Stimulated activated naive CD8-positive, alpha-beta T cell treated with anti-CD3 and anti-CD28 coated beads, Interleukin-15, amount 100 ng/mL, for 72 hours (primary cell): Measurements from ENCODE around the gene MYO5B.
"Not testable (repeated sequence)": the region's sequence is repeated elsewhere in the genome, so short reads cannot be mapped to it uniquely, and the experiment has no call there.

Experiments used
- ATAC-seq: fragments of 150-1000 bp; cut with Tn5 transposase; 2 replicates; pipeline ENCODE4 v1.10.0; 2021; ENCODE audit warnings: mild to moderate bottlenecking, moderate library complexity
- DNase-seq, 2 donors: peaks; one replicate each; pipeline ENCODE4 v3.0.0; 2021 to 2022
- H3K27ac Mint-ChIP-seq, 2 donors: one replicate each; pipeline ENCODE4 v1.8.0; 2022; ENCODE audit warnings: mild to moderate bottlenecking in 2 of 2, mixed read lengths in 2 of 2, moderate library complexity in 2 of 2
- H3K27me3 Mint-ChIP-seq: one replicate; pipeline ENCODE4 v1.8.0; 2022; ENCODE audit warnings: mixed read lengths
- H3K4me1 Mint-ChIP-seq: one replicate; pipeline ENCODE4 v1.8.0; 2022; ENCODE audit warnings: mild to moderate bottlenecking, mixed read lengths
- H3K4me3 Mint-ChIP-seq, 2 donors: one replicate each; pipeline ENCODE4 v1.8.0; 2022; ENCODE audit warnings: mild to moderate bottlenecking in 2 of 2, mixed read lengths in 2 of 2, moderate library complexity in 1 of 2
- H3K9me3 Mint-ChIP-seq, 2 donors: one replicate each; pipeline ENCODE4 v1.8.0; 2022; ENCODE audit warnings: mixed read lengths in 2 of 2

MYO5B gene

GRCh38 chr18:49833814-49834213 lies 361.1 kb downstream of the MYO5B start:
- no peaks in the 10 kb centered on the region for H3K27me3 Mint-ChIP-seq

GRCh38 chr18:49832221-49832647 lies 362.7 kb downstream of the MYO5B start:
- no peak overlapping the region for H3K27ac Mint-ChIP-seq
- ATAC-seq (no peak), DNase-seq (no peak)
- no peak overlapping the region for H3K4me3 Mint-ChIP-seq
- H3K9me3 Mint-ChIP-seq, result peaks cover 17 to 22% of the 10 kb centered on the region in 2 donors
- no peaks in the 10 kb centered on the region for H3K27me3 Mint-ChIP-seq
- no peaks in the 10 kb centered on the region for H3K4me1 Mint-ChIP-seq

More at GRCh38 chr18:49833814-49834213, 361.1 kb downstream of the MYO5B start:
- ATAC-seq (no peak), DNase-seq (no peak)
- Mint-ChIP-seq H3K27ac (no peak overlapping the region), H3K9me3 (peaks cover 6 to 9% of the 10 kb centered on the region in 2 donors), H3K4me3 (no peak overlapping the region), H3K4me1 (no peaks in the 10 kb centered on the region)

- no peak overlapping the region for H3K4me3 Mint-ChIP-seq
- ATAC-seq (no peak), DNase-seq (no peak)
- H3K27me3 Mint-ChIP-seq, result no peaks in the 10 kb centered on the region
- H3K4me1 Mint-ChIP-seq, result peaks cover 1% of the 10 kb centered on the region
- H3K27ac Mint-ChIP-seq, result no peak overlapping the region
- peaks cover 27 to 29% of the 10 kb centered on the region in 2 donors for H3K9me3 Mint-ChIP-seq
Observed at GRCh38 chr18:49827996-49828395, 367.0 kb downstream of the MYO5B start.

- H3K27me3 Mint-ChIP-seq, result no peaks in the 10 kb centered on the region
- peak; percentile 86 for ATAC-seq
- peak; percentile 46 to 48 for DNase-seq
- H3K4me3 Mint-ChIP-seq, result peak overlapping the region; percentile 75 to 76
- peaks cover 62% of the 10 kb centered on the region for H3K4me1 Mint-ChIP-seq
- H3K9me3 Mint-ChIP-seq, result no peaks in the 10 kb centered on the region
- peak overlapping the region; percentile 83 to 91 for H3K27ac Mint-ChIP-seq
Observed at GRCh38 chr18:49819823-49820671, 374.9 kb downstream of the MYO5B start.

- H3K27me3 Mint-ChIP-seq, result no peaks in the 10 kb centered on the region
- peak overlapping the region; percentile 83 to 91 for H3K27ac Mint-ChIP-seq
Observed at GRCh38 chr18:49819071-49819662, 375.8 kb downstream of the MYO5B start.

GRCh38 chr18:49817947-49818346 lies 377.0 kb downstream of the MYO5B start:
- no peak overlapping the region for H3K27ac Mint-ChIP-seq
- H3K9me3 Mint-ChIP-seq, result no peaks in the 10 kb centered on the region
- ATAC-seq, result no peak
- DNase-seq, result no peak
- no peaks in the 10 kb centered on the region for H3K27me3 Mint-ChIP-seq
- peaks cover 60% of the 10 kb centered on the region for H3K4me1 Mint-ChIP-seq
- peak overlapping the region in 1 of 2 donors; percentile 76 for H3K4me3 Mint-ChIP-seq

More at GRCh38 chr18:49819071-49819662, 375.8 kb downstream of the MYO5B start:
- peaks cover 62% of the 10 kb centered on the region for H3K4me1 Mint-ChIP-seq
- H3K4me3 Mint-ChIP-seq, result peak overlapping the region; percentile 75 to 76
- ATAC-seq (peak; percentile 19), DNase-seq (no peak)
- no peaks in the 10 kb centered on the region for H3K9me3 Mint-ChIP-seq

GRCh38 chr18:49815927-49816326 lies 379.0 kb downstream of the MYO5B start:
- ATAC-seq (no peak), DNase-seq (no peak)
- Mint-ChIP-seq H3K27me3 (no peaks in the 10 kb centered on the region), H3K9me3 (no peaks in the 10 kb centered on the region), H3K4me3 (peak overlapping the region in 1 of 2 donors; percentile 62), H3K27ac (no peak overlapping the region), H3K4me1 (peaks cover 57% of the 10 kb centered on the region)

GRCh38 chr18:49814147-49814499 lies 380.8 kb downstream of the MYO5B start:
- peak overlapping the region; percentile 90 to 91 for H3K4me3 Mint-ChIP-seq
- H3K4me1 Mint-ChIP-seq, result peaks cover 40% of the 10 kb centered on the region

GRCh38 chr18:49813319-49814146 lies 381.4 kb downstream of the MYO5B start, which contains the start of gene ACAA2:
TSS of gene ACAA2 (minus strand) at chr18:49813533. CDS start at chr18:49813484, 49 bp downstream.
- Mint-ChIP-seq H3K4me3 (peak within 1 kb of the TSS; percentile 90 to 91), H3K9me3 (peaks cover 9 to 11% of the 10 kb centered on the region in 2 donors), H3K4me1 (peaks cover 34% of the 10 kb centered on the region), H3K27me3 (no peaks in the 10 kb centered on the region), H3K27ac (peak within 1 kb of the TSS; percentile 97 to 99)
- ATAC-seq, result peak; percentile 93
- peak; percentile 87 to 89 for DNase-seq

More at GRCh38 chr18:49814147-49814499, 380.8 kb downstream of the MYO5B start:
- Mint-ChIP-seq H3K9me3 (peaks cover 6% of the 10 kb centered on the region in 2 donors), H3K27ac (peak overlapping the region; percentile 97 to 99), H3K27me3 (no peaks in the 10 kb centered on the region)
- ATAC-seq, result peak; percentile 77
- DNase-seq, result peak; percentile 75 to 81

- H3K4me1 Mint-ChIP-seq, result peaks cover 29% of the 10 kb centered on the region
- H3K4me3 Mint-ChIP-seq, result peak overlapping the region; percentile 90 to 91
- peaks cover 12 to 14% of the 10 kb centered on the region in 2 donors for H3K9me3 Mint-ChIP-seq
- DNase-seq (no peak), ATAC-seq (peak; percentile 6)
- no peaks in the 10 kb centered on the region for H3K27me3 Mint-ChIP-seq
- peak overlapping the region; percentile 97 to 99 for H3K27ac Mint-ChIP-seq
Observed at GRCh38 chr18:49813069-49813318, 382.0 kb downstream of the MYO5B start.

- Mint-ChIP-seq H3K9me3 (peaks cover 12 to 14% of the 10 kb centered on the region in 2 donors), H3K27me3 (no peaks in the 10 kb centered on the region), H3K27ac (peak overlapping the region; percentile 97 to 99), H3K4me1 (peaks cover 24% of the 10 kb centered on the region), H3K4me3 (peak overlapping the region; percentile 90 to 91)
- DNase-seq (no peak), ATAC-seq (no peak)
Observed at GRCh38 chr18:49812286-49813068, 382.5 kb downstream of the MYO5B start.

- Mint-ChIP-seq H3K27me3 (no peaks in the 10 kb centered on the region), H3K4me3 (peak overlapping the region in 1 of 2 donors; percentile 16), H3K9me3 (peaks cover 12 to 14% of the 10 kb centered on the region in 2 donors), H3K4me1 (peaks cover 24% of the 10 kb centered on the region), H3K27ac (no peak overlapping the region)
- no peak for DNase-seq
- ATAC-seq, result no peak
Observed at GRCh38 chr18:49811151-49811938, 383.6 kb downstream of the MYO5B start.

GRCh38 chr18:49808553-49809191 lies 386.3 kb downstream of the MYO5B start:
- H3K4me3 Mint-ChIP-seq, H3K27me3 Mint-ChIP-seq, DNase-seq, ATAC-seq, H3K27ac Mint-ChIP-seq: not testable (repeated sequence)
- Mint-ChIP-seq H3K9me3 (peaks cover 12 to 14% of the 10 kb centered on the region in 2 donors), H3K4me1 (peaks cover 40% of the 10 kb centered on the region)

- no peak for ATAC-seq
- peak overlapping the region in 1 of 2 donors; percentile 16 for H3K27ac Mint-ChIP-seq
Observed at GRCh38 chr18:49804096-49804495, 390.9 kb downstream of the MYO5B start.

More at GRCh38 chr18:49804096-49804495, 390.9 kb downstream of the MYO5B start:
- no peaks in the 10 kb centered on the region for H3K27me3 Mint-ChIP-seq
- no peak overlapping the region for H3K4me3 Mint-ChIP-seq
- no peak for DNase-seq
- H3K4me1 Mint-ChIP-seq, result peaks cover 33% of the 10 kb centered on the region
- H3K9me3 Mint-ChIP-seq, result peaks cover 7 to 8% of the 10 kb centered on the region in 2 donors
